GM23248 (cell line): ENCODE measurements around the gene ATP6V1B1.

Experiments used
- EZH2 ChIP-seq: fragments of 200-600 bp; sonication (generic); IDR thresholded peaks from 2 replicates; pipeline ENCODE4 v1.6.1; 2018; ENCODE audit warnings: antibody characterized with exemption, mild to moderate bottlenecking; ENCODE audit not compliant: insufficient read depth, poor library complexity, severe bottlenecking
- EZH2phosphoT487 ChIP-seq: fragments of 200-600 bp; sonication (generic); IDR thresholded peaks from 2 replicates; pipeline ENCODE4 v1.6.1; 2018; ENCODE audit warnings: antibody characterized with exemption, moderate library complexity, mild to moderate bottlenecking, low read depth; ENCODE audit not compliant: insufficient read depth

DNA sequence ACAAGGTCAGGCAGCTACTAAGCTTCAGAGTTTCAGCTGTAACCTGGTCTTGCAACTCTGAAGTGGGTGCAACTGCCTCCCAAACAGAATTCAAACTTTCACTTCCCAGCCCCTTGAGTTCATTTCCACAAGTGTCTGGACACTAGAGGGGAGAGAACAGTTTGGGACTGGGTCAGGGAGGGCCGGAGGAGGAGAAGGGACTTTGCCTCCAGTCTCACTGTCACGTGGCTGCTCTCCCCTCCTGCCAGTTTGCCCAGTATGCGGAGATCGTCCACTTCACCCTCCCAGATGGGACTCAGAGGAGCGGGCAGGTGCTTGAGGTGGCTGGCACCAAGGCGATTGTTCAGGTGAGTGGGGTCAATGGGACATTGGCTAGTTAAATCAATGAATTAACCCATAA lies 22.1 kb downstream of the ATP6V1B1 start:
- TF ChIP-seq EZH2phosphoT487 (no peak), EZH2 (no peak)
